Subcutaneous adipose tissue (tissue), 4 donors: Measurements from ENCODE around the gene CASTOR1. TPM values are rescaled to one million over a fixed set of nuclear protein-coding genes. Genes with fewer than 3 reads are reported as not detected.

Experiments
- CTCF ChIP-seq: fragments of 450-650 bp; IDR thresholded peaks from one replicate; pipeline ENCODE4 v1.5.1; 2016; ENCODE audit warnings: low read depth, mild to moderate bottlenecking, control low read depth, antibody characterized with exemption, moderate library complexity
- total RNA-seq, 4 donors: library from RNA; depleted of rRNA; stranded (reverse); fragments of >200 nt; gene quantifications; one replicate each; pipeline ENCODE4 v1.1.0, GENCODE V29; 2016

Gene CASTOR1
- total RNA-seq, 4 donors from 2014 or later: 8.5 to 26.9 (median 12.8) TPM

- no peak for TF ChIP-seq CTCF
These were observed 1.2 kb upstream of the CASTOR1 start for GRCh38 chr22:30290342-30291057.

- TF ChIP-seq CTCF: no peak
These were observed 642 bp upstream of the CASTOR1 start for GRCh38 chr22:30289980-30290313.

GRCh38 chr22:30288419-30289140 lies 725 bp downstream of the CASTOR1 start:
- no peak for TF ChIP-seq CTCF

GRCh38 chr22:30287648-30288418 lies 1.5 kb downstream of the CASTOR1 start:
- no peak for TF ChIP-seq CTCF

GRCh38 chr22:30286813-30287647 lies 2.3 kb downstream of the CASTOR1 start:
- TF ChIP-seq CTCF: no peak

GRCh38 chr22:30286331-30286730 lies 3.0 kb downstream of the CASTOR1 start:
- no peak for TF ChIP-seq CTCF
